HepG2 (cell line): ENCODE data around the gene PDE6C. TPM values are rescaled to one million over a fixed set of nuclear protein-coding genes. Genes with fewer than 3 reads are reported as not detected.

ENCODE experiments used
- KDM1A ChIP-seq: IDR thresholded peaks from 2 replicates; pipeline ENCODE4 v1.6.1; 2016; ENCODE audit warnings: missing compliant biosample characterization
- KLF6 ChIP-seq: IDR thresholded peaks from 2 replicates; pipeline ENCODE4 v1.8.0; 2016; ENCODE audit warnings: missing biosample characterization, missing genetic modification reagents
- KLF9 ChIP-seq: IDR thresholded peaks from 2 replicates; pipeline ENCODE4 v1.6.1; 2016; ENCODE audit warnings: low read depth
- MEIS1 ChIP-seq: sonication (generic); formaldehyde crosslinking; IDR thresholded peaks from 2 replicates; pipeline ENCODE4 v1.9.0; 2021; ENCODE audit warnings: mild to moderate bottlenecking, missing genetic modification reagents, moderate library complexity, borderline replicate concordance
- NR2F2 ChIP-seq: IDR thresholded peaks from 2 replicates; pipeline ENCODE4 v1.6.1; 2012; ENCODE audit warnings: low read depth, inconsistent platforms, borderline replicate concordance
- RFX3 ChIP-seq: IDR thresholded peaks from 2 replicates; pipeline ENCODE4 v1.6.1; 2016; ENCODE audit warnings: missing biosample characterization, missing genetic modification reagents
- SRSF9 ChIP-seq: fragments of 200-400 bp; formaldehyde crosslinking; IDR thresholded peaks from 2 replicates; pipeline ENCODE4 v1.6.1; 2018; ENCODE audit warnings: borderline replicate concordance, mild to moderate bottlenecking, low read depth, low read length; ENCODE audit not compliant: insufficient read depth, poor library complexity, severe bottlenecking
- ZBTB21 ChIP-seq: sonication (generic); formaldehyde crosslinking; IDR thresholded peaks from 2 replicates; pipeline ENCODE4 v1.4.0; 2020; ENCODE audit warnings: missing genetic modification reagents
- ZFP36L1 ChIP-seq: sonication (generic); formaldehyde crosslinking; IDR thresholded peaks from 2 replicates; pipeline ENCODE4 v1.8.0; 2022; ENCODE audit warnings: mild to moderate bottlenecking, missing genetic modification reagents, moderate library complexity
- ZNF124 ChIP-seq: sonication (generic); formaldehyde crosslinking; IDR thresholded peaks from 2 replicates; pipeline ENCODE4 v1.4.0; 2020; ENCODE audit warnings: missing genetic modification reagents
- ZNF296 ChIP-seq: sonication (generic); formaldehyde crosslinking; conservative IDR thresholded peaks from 2 replicates; pipeline ENCODE4 v1.5.0; 2020; ENCODE audit warnings: mild to moderate bottlenecking, missing genetic modification reagents
- ZNF326 ChIP-seq: sonication (generic); formaldehyde crosslinking; IDR thresholded peaks from 2 replicates; pipeline ENCODE4 v1.4.0; 2020; ENCODE audit warnings: missing genetic modification reagents, borderline replicate concordance
- ZNF460 ChIP-seq: sonication (generic); formaldehyde crosslinking; IDR thresholded peaks from 2 replicates; pipeline ENCODE4 v1.5.1; 2020; ENCODE audit warnings: missing genetic modification reagents, mild to moderate bottlenecking, borderline replicate concordance
- ZNF563 ChIP-seq: sonication (generic); formaldehyde crosslinking; IDR thresholded peaks from 2 replicates; pipeline ENCODE4 v1.8.0; 2022; ENCODE audit warnings: mild to moderate bottlenecking, moderate library complexity, missing genetic modification reagents
- ZNF619 ChIP-seq: sonication (generic); formaldehyde crosslinking; IDR thresholded peaks from 2 replicates; pipeline ENCODE4 v1.4.0; 2020; ENCODE audit warnings: mild to moderate bottlenecking, missing genetic modification reagents
- ZNF672 ChIP-seq: sonication (generic); formaldehyde crosslinking; IDR thresholded peaks from 2 replicates; pipeline ENCODE4 v1.8.1; 2022; ENCODE audit warnings: missing genetic modification reagents
- polyA plus RNA-seq, 8 experiments: library from polyadenylated mRNA; depleted of rRNA in 3 of 8; stranded (reverse) in 7 of 8; unstranded in 1 of 8; fragments of >200 nt; fragmentation: Illumina TruSeq in 4 of 8; extraction: Trizol in 4 of 8; gene quantifications; 2 replicates each; pipeline versions ENCODE4 v1.2.1 to v1.2.3, GENCODE V29; 2011 to 2016; ENCODE audit warnings: low read depth in 4 of 8, missing spikeins in 1 of 8, mixed read lengths in 1 of 8; ENCODE audit not compliant: insufficient read depth in 1 of 8
- total RNA-seq, 5 experiments: library from RNA; depleted of rRNA; stranded (reverse); fragments of >200 nt; fragmentation: Illumina TruSeq; extraction: Trizol; gene quantifications; 2 replicates each; pipeline ENCODE4 v1.2.3, GENCODE V29; 2016; ENCODE audit warnings: low read depth in 1 of 5
- TF ChIP-seq, protein P1 (sequence below): sonication (generic); formaldehyde crosslinking; IDR thresholded peaks from 2 replicates; pipeline ENCODE4 v1.9.0; 2021; ENCODE audit warnings: missing genetic modification reagents, borderline replicate concordance
- TF ChIP-seq, protein P2 (sequence below): sonication (generic); formaldehyde crosslinking; IDR thresholded peaks from 2 replicates; pipeline ENCODE4 v1.5.1; 2020; ENCODE audit warnings: mild to moderate bottlenecking, missing genetic modification reagents, borderline replicate concordance
- TF ChIP-seq, protein P3 (sequence below): sonication (generic); formaldehyde crosslinking; IDR thresholded peaks from 2 replicates; pipeline ENCODE4 v1.4.0; 2020; ENCODE audit warnings: missing genetic modification reagents

Gene PDE6C
- total and polyA plus RNA-seq, 2 of the 13 experiments (the other 11 are each of a cell fraction or from before 2014, with no cell fraction given) = 0.64 TPM; not detected in 1

DNA sequence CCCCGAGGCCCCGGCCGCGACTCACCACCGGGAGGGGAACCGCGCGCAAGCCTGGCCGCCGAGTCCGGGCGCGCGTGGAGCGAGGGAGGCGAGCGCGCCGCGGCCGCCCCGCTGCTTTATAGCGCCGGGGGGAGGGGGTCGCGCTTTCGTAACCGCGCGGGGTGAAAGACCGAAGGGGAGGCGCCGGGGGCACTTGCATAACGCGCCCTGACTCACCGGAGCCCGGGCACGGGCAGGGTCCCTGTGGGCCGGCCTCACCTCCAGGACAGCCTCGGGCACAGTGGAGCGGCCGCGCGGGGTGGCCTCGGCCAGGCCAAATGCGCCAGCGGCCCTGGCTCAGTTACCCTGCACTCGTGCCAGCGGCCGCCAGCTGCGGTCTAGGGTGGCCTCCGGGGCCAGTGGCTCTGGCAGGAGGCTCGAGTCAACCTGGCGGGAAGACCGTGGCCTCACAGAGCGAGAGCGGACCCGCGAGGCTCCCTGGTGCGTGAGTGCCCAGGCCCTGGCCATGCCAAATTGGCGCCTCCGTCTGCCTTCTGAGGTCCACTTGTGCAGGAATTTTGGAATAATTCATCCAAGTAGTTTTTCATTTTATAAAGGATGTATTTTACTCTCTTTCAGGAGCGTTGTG is 11.1 kb upstream of the PDE6C start, which contains the start of gene RBP4 (continued):
- TF ChIP-seq, protein P1, sequence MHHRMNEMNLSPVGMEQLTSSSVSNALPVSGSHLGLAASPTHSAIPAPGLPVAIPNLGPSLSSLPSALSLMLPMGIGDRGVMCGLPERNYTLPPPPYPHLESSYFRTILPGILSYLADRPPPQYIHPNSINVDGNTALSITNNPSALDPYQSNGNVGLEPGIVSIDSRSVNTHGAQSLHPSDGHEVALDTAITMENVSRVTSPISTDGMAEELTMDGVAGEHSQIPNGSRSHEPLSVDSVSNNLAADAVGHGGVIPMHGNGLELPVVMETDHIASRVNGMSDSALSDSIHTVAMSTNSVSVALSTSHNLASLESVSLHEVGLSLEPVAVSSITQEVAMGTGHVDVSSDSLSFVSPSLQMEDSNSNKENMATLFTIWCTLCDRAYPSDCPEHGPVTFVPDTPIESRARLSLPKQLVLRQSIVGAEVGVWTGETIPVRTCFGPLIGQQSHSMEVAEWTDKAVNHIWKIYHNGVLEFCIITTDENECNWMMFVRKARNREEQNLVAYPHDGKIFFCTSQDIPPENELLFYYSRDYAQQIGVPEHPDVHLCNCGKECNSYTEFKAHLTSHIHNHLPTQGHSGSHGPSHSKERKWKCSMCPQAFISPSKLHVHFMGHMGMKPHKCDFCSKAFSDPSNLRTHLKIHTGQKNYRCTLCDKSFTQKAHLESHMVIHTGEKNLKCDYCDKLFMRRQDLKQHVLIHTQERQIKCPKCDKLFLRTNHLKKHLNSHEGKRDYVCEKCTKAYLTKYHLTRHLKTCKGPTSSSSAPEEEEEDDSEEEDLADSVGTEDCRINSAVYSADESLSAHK (CRISPR knock-in tag) = no peak
- TF ChIP-seq KDM1A (no peak), MEIS1 (no peak; the same call in 1 of the 2 replicates), ZBTB21 (CRISPR knock-in tag) (no peak), ZNF326 (CRISPR knock-in tag) (no peak), ZNF563 (peak; percentile 93), ZNF460 (CRISPR knock-in tag) (no peak; the same call in 1 of the 2 replicates), KLF6 (peak; percentile 94), ZFP36L1 (CRISPR knock-in tag) (no peak), ZNF619 (CRISPR knock-in tag) (0 out of 2 replicates have a peak, but pooled peaks have one; percentile 36), NR2F2 (peak; percentile 64; the same call in 1 of the 2 replicates), RFX3 (CRISPR knock-in tag) (no peak), ZNF672 (CRISPR knock-in tag) (no peak), ZNF124 (CRISPR knock-in tag) (no peak), ZNF296 (CRISPR knock-in tag) (0 out of 2 replicates have a peak, but pooled peaks have one; percentile 33), SRSF9 (no peak), KLF9 (CRISPR knock-in tag) (no peak)
- TF ChIP-seq, protein P2, sequence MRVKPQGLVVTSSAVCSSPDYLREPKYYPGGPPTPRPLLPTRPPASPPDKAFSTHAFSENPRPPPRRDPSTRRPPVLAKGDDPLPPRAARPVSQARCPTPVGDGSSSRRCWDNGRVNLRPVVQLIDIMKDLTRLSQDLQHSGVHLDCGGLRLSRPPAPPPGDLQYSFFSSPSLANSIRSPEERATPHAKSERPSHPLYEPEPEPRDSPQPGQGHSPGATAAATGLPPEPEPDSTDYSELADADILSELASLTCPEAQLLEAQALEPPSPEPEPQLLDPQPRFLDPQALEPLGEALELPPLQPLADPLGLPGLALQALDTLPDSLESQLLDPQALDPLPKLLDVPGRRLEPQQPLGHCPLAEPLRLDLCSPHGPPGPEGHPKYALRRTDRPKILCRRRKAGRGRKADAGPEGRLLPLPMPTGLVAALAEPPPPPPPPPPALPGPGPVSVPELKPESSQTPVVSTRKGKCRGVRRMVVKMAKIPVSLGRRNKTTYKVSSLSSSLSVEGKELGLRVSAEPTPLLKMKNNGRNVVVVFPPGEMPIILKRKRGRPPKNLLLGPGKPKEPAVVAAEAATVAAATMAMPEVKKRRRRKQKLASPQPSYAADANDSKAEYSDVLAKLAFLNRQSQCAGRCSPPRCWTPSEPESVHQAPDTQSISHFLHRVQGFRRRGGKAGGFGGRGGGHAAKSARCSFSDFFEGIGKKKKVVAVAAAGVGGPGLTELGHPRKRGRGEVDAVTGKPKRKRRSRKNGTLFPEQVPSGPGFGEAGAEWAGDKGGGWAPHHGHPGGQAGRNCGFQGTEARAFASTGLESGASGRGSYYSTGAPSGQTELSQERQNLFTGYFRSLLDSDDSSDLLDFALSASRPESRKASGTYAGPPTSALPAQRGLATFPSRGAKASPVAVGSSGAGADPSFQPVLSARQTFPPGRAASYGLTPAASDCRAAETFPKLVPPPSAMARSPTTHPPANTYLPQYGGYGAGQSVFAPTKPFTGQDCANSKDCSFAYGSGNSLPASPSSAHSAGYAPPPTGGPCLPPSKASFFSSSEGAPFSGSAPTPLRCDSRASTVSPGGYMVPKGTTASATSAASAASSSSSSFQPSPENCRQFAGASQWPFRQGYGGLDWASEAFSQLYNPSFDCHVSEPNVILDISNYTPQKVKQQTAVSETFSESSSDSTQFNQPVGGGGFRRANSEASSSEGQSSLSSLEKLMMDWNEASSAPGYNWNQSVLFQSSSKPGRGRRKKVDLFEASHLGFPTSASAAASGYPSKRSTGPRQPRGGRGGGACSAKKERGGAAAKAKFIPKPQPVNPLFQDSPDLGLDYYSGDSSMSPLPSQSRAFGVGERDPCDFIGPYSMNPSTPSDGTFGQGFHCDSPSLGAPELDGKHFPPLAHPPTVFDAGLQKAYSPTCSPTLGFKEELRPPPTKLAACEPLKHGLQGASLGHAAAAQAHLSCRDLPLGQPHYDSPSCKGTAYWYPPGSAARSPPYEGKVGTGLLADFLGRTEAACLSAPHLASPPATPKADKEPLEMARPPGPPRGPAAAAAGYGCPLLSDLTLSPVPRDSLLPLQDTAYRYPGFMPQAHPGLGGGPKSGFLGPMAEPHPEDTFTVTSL (CRISPR knock-in tag) = peak; percentile 73
- TF ChIP-seq, protein P3, sequence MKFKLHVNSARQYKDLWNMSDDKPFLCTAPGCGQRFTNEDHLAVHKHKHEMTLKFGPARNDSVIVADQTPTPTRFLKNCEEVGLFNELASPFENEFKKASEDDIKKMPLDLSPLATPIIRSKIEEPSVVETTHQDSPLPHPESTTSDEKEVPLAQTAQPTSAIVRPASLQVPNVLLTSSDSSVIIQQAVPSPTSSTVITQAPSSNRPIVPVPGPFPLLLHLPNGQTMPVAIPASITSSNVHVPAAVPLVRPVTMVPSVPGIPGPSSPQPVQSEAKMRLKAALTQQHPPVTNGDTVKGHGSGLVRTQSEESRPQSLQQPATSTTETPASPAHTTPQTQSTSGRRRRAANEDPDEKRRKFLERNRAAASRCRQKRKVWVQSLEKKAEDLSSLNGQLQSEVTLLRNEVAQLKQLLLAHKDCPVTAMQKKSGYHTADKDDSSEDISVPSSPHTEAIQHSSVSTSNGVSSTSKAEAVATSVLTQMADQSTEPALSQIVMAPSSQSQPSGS (CRISPR knock-in tag) = 0 out of 2 replicates have a peak, but pooled peaks have one; percentile 45
